Uterus (tissue), 2 donors: Measurements from ENCODE around the gene TPST2.

Experiments
- CTCF ChIP-seq, 4 experiments: fragments of 200-600 bp in 2 of 4; fragments of 450-650 bp in 2 of 4; sonication (generic) in 2 of 4; IDR thresholded peaks; one replicate each; pipeline ENCODE4 v1.5.1; 2016 to 2019; ENCODE audit warnings: antibody characterized with exemption in 4 of 4, mild to moderate bottlenecking in 2 of 4, moderate library complexity in 1 of 4
- POLR2A ChIP-seq, 2 donors: fragments of 450-650 bp; IDR thresholded peaks; one replicate each; pipeline ENCODE4 v1.6.1; 2016; ENCODE audit warnings: antibody characterized with exemption in 2 of 2, mild to moderate bottlenecking in 1 of 2, moderate library complexity in 1 of 2

- TF ChIP-seq CTCF (IDR thresholded peaks at IDR 0.05), result no peak
- TF ChIP-seq POLR2A (IDR thresholded peaks at IDR 0.05), result no peak
These were observed 37.5 kb downstream of the TPST2 start for GRCh38 chr22:26552466-26552865.
